SH-SY5Y (cell line): ENCODE data around the gene PGPEP1.

Experiments used
- GATA2 ChIP-seq: IDR thresholded peaks from 2 replicates; pipeline ENCODE4 v1.6.1; 2011; ENCODE audit warnings: mild to moderate bottlenecking, low read depth, low read length
- GATA3 ChIP-seq: IDR thresholded peaks from 2 replicates; pipeline ENCODE4 v1.6.1; 2011; ENCODE audit warnings: low read depth, mild to moderate bottlenecking, low read length, moderate library complexity

DNA sequence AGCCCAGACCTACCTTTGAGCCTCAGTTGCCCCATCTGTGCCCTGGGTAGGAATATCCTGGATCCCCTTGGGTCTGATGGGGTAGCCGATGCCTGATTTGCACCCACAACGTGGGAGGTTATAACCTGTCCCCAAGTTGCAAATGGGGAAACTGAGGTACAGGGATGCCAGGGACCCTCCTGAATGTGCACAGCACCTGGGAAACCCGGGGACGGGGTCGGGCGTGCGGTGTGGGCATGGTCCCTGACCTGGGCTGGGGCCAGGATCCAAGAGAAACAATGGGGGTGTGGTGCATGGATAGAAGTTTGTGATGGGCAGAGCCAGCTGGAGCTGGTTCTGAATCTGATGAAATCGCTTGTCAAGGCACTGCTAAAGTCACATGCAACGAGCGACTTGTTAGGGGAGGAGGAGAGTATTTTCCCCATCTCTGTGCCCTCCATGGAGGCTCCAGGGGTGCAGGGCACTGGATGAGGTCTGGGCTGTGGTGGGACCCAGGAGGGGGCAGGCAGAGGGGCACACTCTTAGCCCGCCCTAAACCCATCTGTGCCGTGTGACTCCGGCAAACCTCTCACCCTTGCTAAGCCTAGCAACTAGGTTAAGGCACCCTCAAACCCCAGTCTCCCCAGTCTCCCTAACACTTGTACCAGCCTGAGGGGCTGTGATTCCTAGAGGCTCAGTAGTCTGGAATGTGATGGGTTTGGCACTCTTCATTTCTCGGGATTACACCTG, 46.3 kb downstream of the PGPEP1 start:
- TF ChIP-seq GATA2 (no peak), GATA3 (no peak)
